Kidney capillary endothelial cell (primary cell): ENCODE results near the gene RBM4B.
"Not testable (repeated sequence)": the region's sequence is repeated elsewhere in the genome, so short reads cannot be mapped to it uniquely, and the experiment has no call there.

Experiments used
- DNase-seq: peaks from one replicate; pipeline ENCODE4 v3.0.0-alpha.2; 2018; ENCODE audit warnings: low spot score

The RBM4B gene

GRCh38 chr11:66677599-66678375, at the start of gene RBM4B:
TSS of gene RBM4B (minus strand) at chr11:66677887. CDS start at chr11:66677079, 808 bp downstream.
- DNase-seq: peak; percentile 93

GRCh38 chr11:66725647-66726046, 48.0 kb upstream of the RBM4B start:
- DNase-seq: peak; percentile 67

GRCh38 chr11:66725114-66725513, 47.4 kb upstream of the RBM4B start:
- no peak for DNase-seq

DNA sequence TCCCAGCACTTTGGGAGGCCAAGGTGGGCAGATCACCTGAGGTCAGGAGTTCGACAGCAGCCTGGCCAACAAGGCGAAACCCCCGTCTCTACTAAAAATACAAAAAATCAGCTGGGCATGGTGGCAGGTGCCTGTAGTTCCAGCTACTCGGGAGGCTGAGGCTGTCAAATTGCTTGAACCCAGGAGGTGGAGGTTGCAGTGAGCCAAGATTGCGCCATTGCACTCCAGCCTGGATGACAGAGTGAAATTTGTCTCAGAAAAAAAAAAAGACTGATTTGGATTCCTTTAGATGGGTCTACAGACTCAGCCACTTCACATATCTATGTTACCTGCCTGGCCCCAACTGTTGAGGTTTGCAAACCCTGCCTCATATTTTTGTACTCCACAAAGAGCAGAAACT, 46.5 kb upstream of the RBM4B start:
- DNase-seq: not testable (repeated sequence)

DNA sequence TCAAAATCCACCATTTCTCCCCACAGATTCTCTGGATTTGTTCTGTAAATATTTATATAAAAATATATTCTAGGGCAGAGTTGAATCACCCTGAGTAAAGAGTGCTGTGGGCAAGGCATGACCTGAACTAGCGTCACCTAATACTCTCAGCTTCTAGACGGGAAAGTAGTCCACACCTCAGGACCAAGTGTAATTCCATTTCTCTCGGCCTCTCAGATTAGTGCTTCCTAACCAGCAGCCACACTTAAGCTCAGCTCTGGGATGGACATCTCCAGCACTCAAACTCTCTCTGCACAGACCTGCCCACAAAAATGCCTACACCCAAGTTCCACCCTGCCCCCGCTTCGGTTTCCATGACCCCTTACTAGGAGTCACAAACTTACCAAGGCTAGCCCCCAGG, 46.0 kb upstream of the RBM4B start:
- no peak for DNase-seq

DNA sequence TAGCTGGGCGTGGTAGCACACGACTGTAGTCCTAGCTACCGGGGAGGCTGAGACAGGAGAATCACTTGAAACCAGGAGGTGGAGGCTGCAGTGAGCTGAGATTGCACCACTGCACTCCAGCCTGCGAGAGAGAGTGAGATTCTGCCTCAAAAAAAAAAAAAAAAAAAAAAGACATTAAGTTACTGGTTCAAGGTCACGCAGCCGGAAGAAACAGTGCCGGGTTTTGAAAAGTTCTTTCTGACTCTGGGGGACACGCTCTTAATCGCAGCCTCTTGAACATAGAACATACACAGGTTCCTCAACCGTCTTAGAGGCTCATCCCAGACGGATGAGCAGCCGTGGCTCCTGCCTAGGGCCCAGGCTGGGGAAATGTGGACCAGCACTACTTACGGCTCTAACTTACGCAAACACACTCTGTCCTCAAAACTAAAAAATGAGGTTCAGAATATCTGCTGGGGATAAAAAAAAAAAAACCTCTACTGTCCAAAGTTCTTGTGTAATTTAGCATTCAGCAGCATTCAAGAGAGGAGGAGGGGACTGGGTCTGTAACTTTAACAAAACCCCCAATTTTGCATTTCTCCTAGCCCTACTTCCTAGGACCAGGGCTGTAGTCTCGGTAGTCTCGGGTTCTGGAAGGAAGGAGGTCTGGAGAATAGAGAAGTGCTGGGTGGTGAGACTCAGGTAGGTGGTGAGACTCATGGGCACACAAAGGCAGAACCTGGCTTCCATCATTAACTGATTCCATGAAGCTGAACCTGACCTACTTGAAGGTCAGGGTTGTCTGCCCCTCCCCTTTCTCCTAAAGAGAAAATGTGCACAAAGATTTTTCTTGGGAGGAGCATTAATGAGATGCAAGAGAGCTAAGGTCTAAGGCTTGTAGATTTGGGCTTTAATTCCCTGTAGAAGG, 45.3 kb upstream of the RBM4B start:
- no peak for DNase-seq

- DNase-seq: no peak
These were observed 44.3 kb upstream of the RBM4B start for GRCh38 chr11:66721939-66722338.

GRCh38 chr11:66720899-66721470, 43.3 kb upstream of the RBM4B start:
- DNase-seq: no peak

DNA sequence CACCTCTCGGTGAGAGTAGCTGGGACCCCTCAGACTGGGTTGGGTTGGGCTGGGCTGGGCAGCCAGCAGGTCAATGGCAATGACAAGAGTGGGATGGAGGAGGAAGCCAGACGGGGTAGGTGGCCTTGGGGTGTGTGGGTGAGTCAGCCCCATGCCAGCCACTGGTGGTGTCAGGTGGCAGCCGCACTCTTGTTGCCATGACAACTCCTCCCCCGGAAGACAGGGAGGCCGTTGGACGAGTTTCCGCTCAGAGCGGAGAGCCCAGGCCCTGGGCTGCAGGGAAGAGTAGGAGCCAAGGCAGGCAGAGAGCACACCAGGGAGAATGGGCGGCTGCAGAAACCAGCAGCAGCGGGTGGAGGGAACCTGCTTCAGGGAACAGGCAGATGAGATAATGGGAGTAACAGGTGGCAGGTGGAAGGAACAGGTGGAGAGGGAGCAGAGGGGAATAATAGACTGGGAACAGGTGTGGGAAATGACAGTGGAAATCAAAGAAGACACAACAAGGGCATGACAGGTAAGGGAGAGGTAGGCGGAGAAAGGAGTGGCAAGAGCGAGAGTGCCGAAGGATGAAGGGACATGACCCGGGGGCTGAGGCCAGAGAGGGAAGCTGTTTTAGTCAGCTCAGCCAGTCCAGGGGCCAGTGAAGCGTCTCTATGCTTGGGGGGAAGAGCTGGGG, 42.7 kb upstream of the RBM4B start:
- DNase-seq: peak; percentile 75

DNA sequence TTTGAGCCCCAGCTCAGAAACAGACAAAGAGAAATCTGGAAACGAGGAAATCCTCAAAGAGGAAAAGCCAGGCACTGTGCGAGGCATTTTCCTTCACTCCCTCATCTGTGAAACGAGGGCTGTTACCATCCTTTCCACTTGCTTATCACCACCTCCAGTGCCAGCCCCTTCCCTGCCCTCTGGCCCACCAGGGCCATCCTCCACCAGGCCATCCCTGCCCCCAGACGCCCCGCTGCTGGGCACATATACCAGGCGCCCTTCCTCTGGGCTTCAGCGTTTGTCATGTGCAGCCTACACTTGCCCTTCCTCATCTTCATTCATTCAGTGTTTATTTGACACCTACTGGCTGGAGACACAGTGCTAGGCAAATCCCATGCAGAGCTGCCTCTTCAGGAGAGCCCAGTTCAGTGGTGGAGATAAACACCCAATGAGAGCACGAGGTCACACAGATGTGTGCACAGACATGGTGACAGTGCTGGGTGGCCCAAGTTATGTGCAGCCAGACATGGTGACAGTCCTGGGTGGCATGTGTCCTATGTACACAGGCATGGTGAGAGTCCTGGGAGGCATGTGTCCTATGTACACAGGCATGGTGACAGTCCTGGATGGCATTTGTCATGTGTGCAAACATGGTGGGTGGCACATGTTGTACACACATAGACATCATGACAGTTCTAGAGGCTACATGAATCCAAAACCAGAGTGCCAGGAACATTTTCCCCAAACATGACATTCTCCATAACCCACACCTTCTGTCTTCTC, 41.6 kb upstream of the RBM4B start:
- no peak for DNase-seq

DNA sequence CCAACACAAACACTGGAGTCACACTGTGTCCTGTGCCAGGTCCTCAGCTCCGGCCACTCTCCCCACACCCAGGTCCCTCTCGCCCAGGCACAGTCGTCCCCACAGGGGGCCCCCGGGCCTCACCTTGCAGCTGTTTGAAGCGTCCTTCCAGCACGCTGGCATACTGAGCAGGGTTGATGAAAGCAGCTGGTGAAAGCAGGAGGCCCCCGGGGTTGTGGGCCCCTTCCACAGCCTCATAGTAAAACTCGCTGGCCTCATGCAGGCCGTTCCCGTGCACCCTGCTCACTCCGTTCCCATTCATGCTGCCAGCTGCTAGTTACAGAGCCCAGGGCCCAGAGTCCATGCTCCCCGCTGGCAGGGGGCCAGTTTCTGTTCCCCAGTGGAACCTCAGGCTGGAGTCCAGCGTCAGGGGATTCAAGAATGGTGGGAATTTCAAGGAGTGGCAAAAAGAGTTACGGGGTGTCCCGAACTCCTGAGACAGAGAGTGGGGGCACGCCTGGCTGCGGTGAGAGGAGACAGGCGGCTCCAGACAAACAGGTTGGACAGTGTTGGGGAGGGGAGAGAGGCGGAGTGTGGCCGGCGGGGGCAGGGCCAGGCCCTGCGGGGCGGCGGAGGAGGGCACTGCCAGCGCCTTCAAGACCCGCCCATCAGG, 40.8 kb upstream of the RBM4B start:
- no peak for DNase-seq

DNA sequence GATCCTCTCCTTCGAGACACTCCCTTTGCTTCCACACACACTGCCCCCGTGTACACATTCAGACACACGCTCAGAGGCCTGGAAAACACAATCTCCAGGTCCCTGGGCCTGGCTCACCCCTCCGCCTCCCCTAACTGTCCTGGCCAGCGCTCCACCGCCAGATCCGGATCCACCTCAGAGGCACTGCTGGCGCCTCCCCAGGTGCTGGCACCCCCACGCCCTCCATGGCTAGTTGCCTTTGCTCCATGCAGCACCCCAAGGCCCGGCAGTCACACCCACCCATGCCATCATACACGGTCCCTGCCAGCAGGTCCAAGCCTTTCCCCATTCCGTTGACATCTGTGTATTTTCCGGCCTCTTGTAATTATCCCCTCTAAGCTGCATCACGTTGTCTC, 40.2 kb upstream of the RBM4B start:
- DNase-seq: no peak

- no peak for DNase-seq
These were observed 39.3 kb upstream of the RBM4B start for GRCh38 chr11:66716996-66717395.

DNA sequence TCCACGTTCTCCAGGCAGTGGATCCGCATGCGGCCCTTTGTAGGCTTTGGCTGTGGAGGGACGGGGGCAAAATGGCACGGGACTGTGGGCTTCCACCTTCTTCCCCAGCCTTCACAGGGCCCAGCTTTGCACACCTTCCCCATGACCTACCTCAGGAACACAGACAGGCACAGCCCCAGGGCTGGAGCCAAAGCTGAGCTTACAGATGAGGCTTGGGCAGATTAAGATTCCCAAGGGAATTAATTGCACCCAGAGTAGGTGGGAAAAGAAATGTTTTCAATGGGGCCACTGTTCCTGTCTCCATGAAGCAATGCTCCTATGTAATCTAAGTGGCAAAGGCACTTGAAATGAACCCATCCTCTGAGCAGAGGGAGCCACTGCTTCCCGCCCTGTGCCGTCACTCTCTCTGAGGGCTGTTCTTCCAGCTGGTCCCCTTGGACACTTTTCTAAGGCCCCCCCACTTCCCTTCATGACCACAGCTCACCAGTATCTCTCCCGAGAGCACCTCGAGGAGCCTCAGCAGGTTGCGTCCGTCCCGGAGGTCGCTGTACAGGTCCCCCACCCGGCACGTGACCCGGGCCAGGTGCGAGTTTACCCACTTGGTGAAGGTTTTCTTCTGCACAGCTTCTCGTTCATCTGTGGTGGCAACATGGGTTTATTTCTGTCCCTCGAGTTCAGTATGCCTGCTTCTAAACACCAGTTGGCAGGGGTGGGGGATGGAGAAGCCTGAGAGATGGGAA, 37.8 kb upstream of the RBM4B start:
- DNase-seq: no peak

GRCh38 chr11:66713746-66714480, 36.2 kb upstream of the RBM4B start:
- no peak for DNase-seq

GRCh38 chr11:66710384-66710930, 32.8 kb upstream of the RBM4B start:
- DNase-seq: no peak

- DNase-seq: no peak
These were observed 31.0 kb upstream of the RBM4B start for GRCh38 chr11:66708701-66709100.

- no peak for DNase-seq
These were observed 30.4 kb upstream of the RBM4B start for GRCh38 chr11:66708094-66708493.

- no peak for DNase-seq
These were observed 29.8 kb upstream of the RBM4B start for GRCh38 chr11:66707486-66707885.
